Measurements from ENCODE around the gene MAST3. TPM values are rescaled to one million over a fixed set of nuclear protein-coding genes. Genes with fewer than 3 reads are reported as not detected.

The MAST3 gene
- total RNA-seq, 1 donor from 2014 or later: 16.6 TPM

- Mint-ChIP-seq H3K4me3 (ENCODE audit: unreplicated experiment) (peak overlapping the region; percentile 84), H3K27me3 (ENCODE audit: unreplicated experiment) (peaks cover 11% of the 10 kb centered on the region), H3K36me3 (ENCODE audit: unreplicated experiment) (no peaks in the 10 kb centered on the region), H3K27ac (ENCODE audit: unreplicated experiment) (peak overlapping the region; percentile 8), H3K4me1 (ENCODE audit: low read depth, unreplicated experiment) (peaks cover 7% of the 10 kb centered on the region), H3K9me3 (ENCODE audit: unreplicated experiment) (peaks cover 2% of the 10 kb centered on the region)
- no peak for DNase-seq
- no peak for TF ChIP-seq CTCF (IDR thresholded peaks at IDR 0.05; ENCODE audit: partially characterized antibody, unreplicated experiment)
These were observed 21.6 kb downstream of the MAST3 start for GRCh38 chr19:18119013-18119716.

- Mint-ChIP-seq H3K27me3 (ENCODE audit: unreplicated experiment) (peaks cover 11% of the 10 kb centered on the region), H3K27ac (ENCODE audit: unreplicated experiment) (peak overlapping the region; percentile 52), H3K9me3 (ENCODE audit: unreplicated experiment) (peaks cover 2% of the 10 kb centered on the region), H3K4me1 (ENCODE audit: low read depth, unreplicated experiment) (peaks cover 7% of the 10 kb centered on the region), H3K36me3 (ENCODE audit: unreplicated experiment) (no peaks in the 10 kb centered on the region), H3K4me3 (ENCODE audit: unreplicated experiment) (no peak overlapping the region)
- no peak for DNase-seq
- no peak for TF ChIP-seq CTCF (IDR thresholded peaks at IDR 0.05; ENCODE audit: partially characterized antibody, unreplicated experiment)
These were observed 22.1 kb downstream of the MAST3 start for GRCh38 chr19:18119717-18120105.

- H3K27me3 Mint-ChIP-seq (ENCODE audit: unreplicated experiment): peaks cover 11% of the 10 kb centered on the region
- no peak for TF ChIP-seq CTCF (IDR thresholded peaks at IDR 0.05; ENCODE audit: partially characterized antibody, unreplicated experiment)
- H3K4me1 Mint-ChIP-seq (ENCODE audit: low read depth, unreplicated experiment): peaks cover 7% of the 10 kb centered on the region
- H3K27ac Mint-ChIP-seq (ENCODE audit: unreplicated experiment): no peak overlapping the region
- no peak for DNase-seq
- no peak overlapping the region for H3K4me3 Mint-ChIP-seq (ENCODE audit: unreplicated experiment)
- peaks cover 2% of the 10 kb centered on the region for H3K9me3 Mint-ChIP-seq (ENCODE audit: unreplicated experiment)
- no peaks in the 10 kb centered on the region for H3K36me3 Mint-ChIP-seq (ENCODE audit: unreplicated experiment)
These were observed 22.5 kb downstream of the MAST3 start for GRCh38 chr19:18120127-18120526.

GRCh38 chr19:18121166-18121565, 23.6 kb downstream of the MAST3 start:
- peaks cover 2% of the 10 kb centered on the region for H3K9me3 Mint-ChIP-seq (ENCODE audit: unreplicated experiment)
- H3K27ac Mint-ChIP-seq (ENCODE audit: unreplicated experiment): no peak overlapping the region

More at GRCh38 chr19:18121166-18121565, 23.6 kb downstream of the MAST3 start:
- Mint-ChIP-seq H3K4me3 (ENCODE audit: unreplicated experiment) (no peak overlapping the region), H3K36me3 (ENCODE audit: unreplicated experiment) (no peaks in the 10 kb centered on the region), H3K27me3 (ENCODE audit: unreplicated experiment) (peaks cover 11% of the 10 kb centered on the region), H3K4me1 (ENCODE audit: low read depth, unreplicated experiment) (peaks cover 7% of the 10 kb centered on the region)
- no peak for DNase-seq
- TF ChIP-seq CTCF (IDR thresholded peaks at IDR 0.05; ENCODE audit: partially characterized antibody, unreplicated experiment): no peak

All from glutamatergic neuron (in vitro differentiated cells).